ENCODE data around the gene GATAD2B. TPM values are rescaled to one million over a fixed set of nuclear protein-coding genes. Genes with fewer than 3 reads are reported as not detected.

GATAD2B gene
- total RNA-seq, 1 experiment from 2014 or later: 8.7 TPM

- no peak for DNase-seq (ENCODE audit: low read depth)
Observed at GRCh38 chr1:153951801-153952200, 29.0 kb upstream of the GATAD2B start.

- DNase-seq (ENCODE audit: low read depth): no peak
Observed at GRCh38 chr1:153951183-153951582, 28.4 kb upstream of the GATAD2B start.

GRCh38 chr1:153946622-153947241, 24.0 kb upstream of the GATAD2B start, which contains the start of gene DENND4B:
Gene DENND4B, minus strand, starts transcription at chr1:153946718. Its CDS starts 2,344 bp downstream, at chr1:153944374.
- peak; percentile 78 for DNase-seq (ENCODE audit: low read depth)

- DNase-seq (ENCODE audit: low read depth): peak; percentile 62
Observed at GRCh38 chr1:153945795-153946621, 23.2 kb upstream of the GATAD2B start.

- peak; percentile 44 for DNase-seq (ENCODE audit: low read depth)
Observed at GRCh38 chr1:153945131-153945794, 22.5 kb upstream of the GATAD2B start.

GRCh38 chr1:153944827-153945117, 22.0 kb upstream of the GATAD2B start:
- DNase-seq (ENCODE audit: low read depth): no peak

GRCh38 chr1:153944005-153944826, 21.4 kb upstream of the GATAD2B start:
- no peak for DNase-seq (ENCODE audit: low read depth)

GRCh38 chr1:153942766-153943549, 20.2 kb upstream of the GATAD2B start:
- DNase-seq (ENCODE audit: low read depth): no peak

- no peak for DNase-seq (ENCODE audit: low read depth)
Observed at GRCh38 chr1:153941826-153942725, 19.3 kb upstream of the GATAD2B start.

GRCh38 chr1:153940756-153941155, 18.0 kb upstream of the GATAD2B start:
- DNase-seq (ENCODE audit: low read depth): no peak

GRCh38 chr1:153939476-153939875, 16.7 kb upstream of the GATAD2B start:
- DNase-seq (ENCODE audit: low read depth): no peak

- no peak for DNase-seq (ENCODE audit: low read depth)
Observed at GRCh38 chr1:153938996-153939395, 16.2 kb upstream of the GATAD2B start.

- no peak for DNase-seq (ENCODE audit: low read depth)
Observed at GRCh38 chr1:153937331-153937730, 14.6 kb upstream of the GATAD2B start.

- DNase-seq (ENCODE audit: low read depth): no peak
Observed at GRCh38 chr1:153936011-153936802, 13.4 kb upstream of the GATAD2B start.

- DNase-seq (ENCODE audit: low read depth): no peak
Observed at GRCh38 chr1:153934746-153935145, 12.0 kb upstream of the GATAD2B start.

- DNase-seq (ENCODE audit: low read depth): no peak
Observed at GRCh38 chr1:153933955-153934354, 11.2 kb upstream of the GATAD2B start.

GRCh38 chr1:153933430-153933829, 10.7 kb upstream of the GATAD2B start:
- no peak for DNase-seq (ENCODE audit: low read depth)

- DNase-seq (ENCODE audit: low read depth): no peak
Observed at GRCh38 chr1:153932156-153933131, 9.7 kb upstream of the GATAD2B start.

All from M059J (cell line).